Measurements from ENCODE around the gene APOB.
A peak's percentile ranks its signal among the peaks of the same experiment; 100 is the strongest.

Gene APOB

DNA sequence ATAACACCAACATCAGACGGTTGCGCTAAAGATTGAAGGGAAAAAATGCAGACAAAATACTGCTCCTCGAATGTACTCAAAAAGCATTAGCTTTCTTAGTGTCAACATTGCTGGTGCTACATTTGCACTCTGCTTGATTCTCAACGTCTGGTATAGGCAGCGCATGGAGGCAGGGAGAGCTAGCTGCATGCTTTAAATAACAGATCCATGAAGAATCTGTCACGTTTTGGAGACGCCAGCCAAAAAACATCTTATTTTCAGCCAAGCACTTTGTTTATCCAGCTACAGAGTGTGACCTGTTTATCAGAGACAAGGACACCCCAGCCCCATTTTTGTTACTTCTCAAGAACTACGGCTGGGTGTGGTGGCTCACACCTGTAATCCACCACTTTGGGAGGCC is 59.5 kb downstream of the APOB start:
- no peak for DNase-seq (ENCODE audit: low spot score)

DNA sequence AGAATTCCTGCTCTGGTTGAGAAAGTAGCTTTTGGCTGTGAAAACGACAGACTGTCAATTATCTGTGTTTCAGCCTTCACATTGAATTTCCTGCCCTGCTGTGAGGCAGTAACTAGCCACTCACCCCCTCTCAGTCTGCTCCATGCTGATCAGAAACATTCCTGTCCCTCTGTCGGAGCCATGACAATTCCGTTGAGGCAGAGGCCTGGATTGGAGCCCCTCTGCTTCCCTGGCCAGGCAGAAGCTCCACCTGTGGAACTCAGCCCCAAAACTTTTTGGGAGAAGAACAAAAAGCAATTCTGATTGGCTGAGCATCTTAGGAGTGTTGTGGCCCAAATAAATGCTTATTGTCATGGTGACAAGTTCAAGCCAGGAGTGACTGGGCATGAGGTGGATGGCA is 60.0 kb downstream of the APOB start:
- DNase-seq (ENCODE audit: low spot score): no peak

DNA sequence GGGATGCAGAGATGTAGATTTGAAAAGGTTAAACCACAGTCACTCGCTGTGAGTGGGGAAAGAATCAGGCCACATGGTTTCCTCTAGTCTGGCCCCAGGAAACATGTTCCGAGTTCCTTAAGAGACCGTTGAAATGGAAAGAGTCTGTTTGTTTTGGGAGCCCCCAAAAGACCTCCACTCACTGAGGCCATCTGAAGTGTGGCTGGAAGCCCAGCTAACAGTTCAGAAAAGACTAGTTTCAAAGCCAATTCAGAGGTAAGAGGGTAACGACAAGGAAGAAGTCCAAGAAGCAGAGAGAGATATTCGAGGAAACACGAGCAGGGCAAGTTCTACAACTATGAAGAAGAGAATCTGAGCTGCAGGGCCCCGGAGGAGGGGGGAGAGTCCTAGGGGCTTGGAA is 61.0 kb downstream of the APOB start:
- DNase-seq (ENCODE audit: low spot score): no peak

DNA sequence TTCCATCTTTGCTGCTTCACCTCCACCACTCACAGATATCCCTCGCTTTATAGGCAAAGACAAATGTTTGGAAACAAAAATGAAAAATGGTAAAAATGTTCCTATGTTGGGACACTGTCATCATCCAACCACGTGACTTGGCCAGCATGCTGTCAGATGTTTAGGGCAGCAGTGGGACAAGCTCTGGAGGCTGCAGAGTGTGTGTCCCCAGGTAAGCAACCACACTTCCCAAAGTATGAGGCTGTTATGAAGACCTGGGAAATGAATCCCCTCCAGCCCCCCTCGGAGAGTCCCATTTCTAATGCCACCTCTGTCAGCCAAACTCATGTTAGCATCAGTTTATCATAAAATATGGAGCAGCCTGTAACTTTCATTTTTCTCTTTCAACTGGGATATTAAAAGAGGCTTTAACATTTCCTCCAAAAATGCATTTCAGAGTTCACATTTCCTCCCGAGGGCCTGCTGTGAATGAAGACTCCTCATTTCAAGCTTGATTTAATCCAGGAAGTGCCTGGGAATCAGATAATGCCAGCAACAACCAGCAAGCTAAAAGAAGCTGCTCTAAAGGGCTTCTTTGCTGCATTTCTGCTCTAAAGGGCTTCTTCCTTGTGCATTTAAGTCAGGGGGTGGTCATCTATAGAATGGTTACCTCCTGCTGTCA is 66.2 kb downstream of the APOB start:
- no peak for DNase-seq (ENCODE audit: low spot score)

DNA sequence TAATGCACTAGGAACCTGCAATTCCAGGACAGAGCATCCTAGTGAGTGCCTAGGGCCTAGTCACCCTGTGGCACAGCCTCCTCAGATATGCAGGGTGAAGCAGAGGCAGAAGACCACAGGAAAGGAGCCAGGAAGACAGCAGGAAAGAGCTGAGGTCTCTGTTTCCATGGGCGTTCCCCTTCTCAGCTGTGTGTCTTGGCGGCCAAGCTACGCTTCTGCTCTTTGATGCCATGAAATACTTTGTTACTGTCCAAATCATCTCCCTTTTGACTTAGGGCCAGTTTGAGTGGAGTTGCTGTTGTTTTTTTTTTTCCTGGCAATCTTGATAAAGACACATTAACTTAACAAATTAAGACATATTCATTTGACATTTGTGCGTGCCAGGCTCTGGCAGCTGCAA is 67.3 kb downstream of the APOB start:
- DNase-seq (ENCODE audit: low spot score): no peak

DNA sequence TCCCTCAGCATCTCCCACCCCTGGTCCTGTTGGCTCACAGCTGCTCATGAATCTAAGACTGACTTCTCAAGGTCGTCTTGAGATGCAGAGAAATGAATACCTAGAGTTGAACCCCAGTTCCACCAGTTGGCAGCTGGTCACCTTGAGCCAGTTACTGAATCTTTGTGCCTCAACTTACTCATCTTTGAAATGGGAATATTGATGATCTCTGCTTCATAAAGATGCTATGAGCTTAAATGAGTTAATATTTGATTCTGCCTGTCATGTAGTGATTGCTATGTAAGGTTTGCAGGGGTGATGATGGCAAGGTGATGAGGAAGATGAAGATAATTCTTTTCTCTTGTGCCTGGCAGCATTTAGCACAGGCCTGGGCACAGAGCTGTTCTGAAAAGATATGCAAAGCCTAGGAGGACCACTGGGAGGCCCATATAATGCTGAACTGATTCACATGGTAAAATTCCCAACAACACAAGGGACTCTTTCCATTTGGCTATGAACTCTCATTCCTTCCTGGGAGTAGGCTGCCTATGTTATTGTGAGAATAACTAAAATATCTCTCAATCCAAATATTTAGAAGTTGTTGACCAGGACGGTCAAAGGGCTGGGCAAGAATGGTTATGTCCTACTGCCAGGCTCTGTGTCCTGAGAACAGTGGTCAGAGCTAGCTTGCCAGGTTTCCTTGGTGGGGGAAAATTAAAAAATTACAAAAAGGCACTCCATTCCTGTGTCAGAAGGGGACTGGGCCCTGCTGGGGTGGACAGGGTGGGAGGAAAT is 70.9 kb downstream of the APOB start:
- DNase-seq (ENCODE audit: low spot score): no peak

DNA sequence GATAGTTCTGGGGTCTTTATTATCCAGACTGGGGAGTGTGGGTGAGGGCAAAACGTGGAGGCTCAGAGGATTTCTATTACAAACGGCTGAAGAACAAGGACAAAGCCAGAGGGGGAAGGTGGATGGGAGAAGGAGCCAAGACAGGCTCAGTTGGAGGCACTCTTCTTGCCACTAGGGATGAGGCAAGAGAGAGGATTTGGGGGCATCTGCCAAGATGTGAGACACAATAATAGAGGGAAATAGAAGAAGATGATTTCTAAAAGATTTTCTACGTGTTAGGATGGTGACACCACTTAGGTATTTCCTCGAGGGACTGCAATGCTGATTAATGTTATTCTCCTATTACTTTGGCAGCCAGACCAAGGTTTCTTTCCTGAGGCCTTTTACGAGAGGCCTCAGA is 71.8 kb downstream of the APOB start:
- no peak for DNase-seq (ENCODE audit: low spot score)

DNA sequence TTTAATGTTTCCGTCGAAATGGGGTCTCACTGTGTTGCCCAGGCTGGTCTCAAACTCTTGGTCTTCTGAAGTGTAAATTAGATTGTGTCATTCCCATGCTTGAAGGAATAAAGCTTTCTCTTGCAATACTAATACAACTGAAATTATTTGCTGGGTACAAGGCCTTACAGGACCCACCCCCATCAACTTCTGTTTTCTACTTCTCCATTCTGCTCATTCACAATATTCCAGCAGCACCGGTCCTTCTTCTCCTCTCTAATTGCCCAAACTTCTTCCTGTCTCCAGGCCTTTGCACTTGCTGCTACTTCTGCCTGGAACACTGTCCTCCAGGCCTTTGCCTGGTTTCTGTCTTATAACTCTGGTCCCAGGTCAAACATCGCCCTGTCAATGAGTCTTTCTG is 73.8 kb downstream of the APOB start:
- no peak for DNase-seq (ENCODE audit: low spot score)

DNA sequence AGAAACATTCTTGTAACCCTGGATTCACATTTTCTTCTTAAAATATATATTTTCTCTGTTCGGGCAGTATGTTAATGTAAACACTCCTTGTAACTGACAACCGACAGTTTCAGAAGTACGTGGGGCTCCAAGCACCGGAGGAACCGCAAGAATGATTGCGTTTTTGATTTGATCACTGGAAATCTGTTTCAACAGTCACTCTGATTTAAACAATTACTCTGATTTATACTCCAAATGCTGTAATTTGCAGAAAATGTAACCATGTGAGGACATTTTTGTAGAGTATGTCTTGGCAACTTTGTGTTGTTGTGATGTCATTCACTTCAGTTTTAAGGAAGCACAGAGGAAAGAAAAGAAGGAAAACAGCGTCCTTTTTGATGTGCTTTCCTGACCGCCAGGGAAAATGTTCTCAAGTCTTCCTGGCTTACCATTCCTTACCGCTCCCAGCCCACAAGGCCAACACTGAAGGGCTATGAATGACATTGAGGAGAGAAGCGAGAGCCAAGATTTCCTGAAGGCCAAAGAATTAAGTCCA is 77.7 kb downstream of the APOB start:
- DNase-seq (ENCODE audit: low spot score): no peak

DNA sequence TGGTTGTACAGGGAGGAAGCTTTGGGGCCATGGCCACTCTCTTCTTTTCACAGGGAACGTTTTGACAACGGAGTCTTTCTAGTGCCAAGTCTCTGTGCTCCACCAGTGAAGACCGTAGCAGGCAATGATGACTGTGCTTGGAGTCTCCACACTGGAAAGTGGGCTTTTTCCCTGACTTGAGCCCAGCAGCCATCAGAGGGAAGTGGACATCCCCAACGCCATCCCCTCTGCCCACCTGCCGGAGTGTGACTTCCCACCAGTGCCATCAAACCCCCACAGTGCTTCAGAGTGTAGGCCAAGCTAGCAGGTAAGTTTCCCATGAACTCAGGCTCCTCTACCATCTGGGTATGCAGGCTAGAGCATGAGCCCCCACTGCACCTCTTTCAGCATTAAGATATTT is 78.7 kb downstream of the APOB start:
- DNase-seq (ENCODE audit: low spot score): no peak

DNA sequence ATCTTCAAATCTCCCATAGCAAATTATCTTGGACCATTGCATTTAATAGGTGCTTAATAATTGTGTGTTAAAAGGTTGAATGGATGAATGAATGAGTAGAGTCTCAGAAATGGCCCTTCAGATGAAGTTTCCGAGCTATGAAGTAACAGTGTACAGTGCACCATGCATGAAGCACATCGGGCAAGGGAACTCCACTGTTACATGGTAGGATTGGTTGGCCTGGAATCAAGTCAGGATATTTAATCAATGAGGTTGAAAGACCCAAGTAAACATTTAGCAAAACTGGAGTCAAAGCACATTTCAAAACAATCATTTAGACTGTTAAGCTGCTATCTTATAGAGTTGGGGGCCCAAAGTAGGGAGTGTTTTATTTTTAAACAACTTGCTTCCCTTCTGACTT is 80.0 kb downstream of the APOB start:
- no peak for DNase-seq (ENCODE audit: low spot score)

DNA sequence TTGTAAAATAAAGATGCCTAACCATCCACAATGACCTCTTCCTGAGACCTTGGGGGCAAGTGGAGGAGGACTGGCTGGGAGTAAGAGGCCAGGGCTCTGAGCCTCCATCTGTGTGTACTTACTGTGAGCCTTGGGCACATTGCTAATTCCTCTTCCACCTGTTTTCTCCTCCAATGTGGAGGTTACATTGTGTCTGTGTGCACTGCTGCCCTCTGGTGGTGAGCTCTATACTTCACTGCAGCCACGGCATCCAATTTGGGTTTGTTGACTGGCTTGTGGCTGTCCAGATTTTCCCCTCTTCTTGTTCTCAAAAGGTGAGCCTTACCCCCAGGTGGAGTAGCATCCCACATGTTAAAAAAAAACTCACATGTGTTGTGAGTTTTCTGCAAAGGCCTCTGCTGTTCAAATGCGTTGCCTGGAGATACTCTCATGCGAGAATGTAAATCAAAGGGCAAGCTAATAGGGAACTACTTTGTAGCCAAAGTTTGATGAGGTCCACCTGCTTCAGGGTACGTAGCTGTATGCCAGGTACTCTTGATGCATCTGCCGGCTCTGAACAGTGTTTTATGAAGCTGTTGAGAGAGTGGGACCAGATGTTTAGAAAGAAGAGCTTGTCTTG is 80.8 kb downstream of the APOB start:
- peak; percentile 63 for DNase-seq (ENCODE audit: low spot score)

DNA sequence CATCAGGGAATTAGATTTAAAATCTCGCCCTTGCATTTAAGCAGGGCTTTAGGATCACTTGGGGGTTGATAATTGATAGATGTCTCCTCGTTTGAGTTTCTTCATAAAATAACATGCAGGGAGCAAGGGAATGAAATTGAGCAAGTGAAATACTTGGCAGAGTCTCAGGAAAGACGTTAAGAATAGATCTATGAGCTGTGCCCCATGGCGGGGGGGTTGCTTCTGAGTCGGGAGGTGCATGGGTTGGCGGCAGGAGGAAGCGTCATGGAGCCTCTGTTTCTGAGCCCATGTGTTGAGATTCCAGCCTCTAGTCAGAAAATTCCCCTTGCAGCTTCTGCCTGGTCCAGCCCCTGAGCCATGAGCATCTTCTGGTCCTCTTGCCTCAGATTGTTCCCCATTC is 82.0 kb downstream of the APOB start:
- DNase-seq (ENCODE audit: low spot score): no peak

DNA sequence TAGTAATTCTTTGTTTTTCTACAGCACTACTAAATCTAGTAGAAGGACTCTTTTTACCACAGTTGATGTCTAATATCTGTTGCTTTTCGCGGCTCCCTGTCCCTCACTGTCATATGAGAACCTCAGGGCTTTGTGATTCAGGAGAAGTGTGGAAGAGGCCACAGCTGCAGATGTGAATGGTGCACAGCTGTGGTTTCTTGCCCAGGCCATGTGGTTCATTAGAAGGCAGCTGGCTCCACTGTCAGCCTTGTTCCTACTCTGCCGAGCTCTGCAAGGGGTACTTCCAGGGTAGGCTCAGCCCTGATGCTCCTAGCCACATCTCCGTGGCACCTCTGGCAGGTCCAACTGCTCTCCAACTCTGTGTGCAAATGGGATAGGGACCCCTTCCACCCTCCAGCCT is 83.9 kb downstream of the APOB start:
- no peak for DNase-seq (ENCODE audit: low spot score)

DNA sequence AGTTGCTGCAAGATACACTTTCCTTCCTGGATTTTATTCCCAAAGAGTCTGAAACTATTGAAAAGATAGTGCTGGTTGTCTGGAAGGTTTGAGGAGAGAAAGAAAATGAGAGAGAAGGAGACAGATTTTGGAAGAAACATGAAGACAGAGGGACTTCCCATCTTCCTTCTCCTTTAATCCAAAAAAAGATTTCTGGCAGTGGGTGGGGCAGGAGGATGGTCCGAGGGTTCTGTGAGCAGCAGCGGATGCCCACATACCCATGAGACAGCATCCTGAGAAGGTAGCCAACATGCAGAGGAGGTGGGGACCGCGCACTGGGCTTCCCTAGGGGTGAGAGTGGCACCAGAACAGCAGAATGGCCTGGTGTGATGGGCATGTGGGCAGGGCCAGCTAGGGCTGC is 84.6 kb downstream of the APOB start:
- DNase-seq (ENCODE audit: low spot score): no peak

DNA sequence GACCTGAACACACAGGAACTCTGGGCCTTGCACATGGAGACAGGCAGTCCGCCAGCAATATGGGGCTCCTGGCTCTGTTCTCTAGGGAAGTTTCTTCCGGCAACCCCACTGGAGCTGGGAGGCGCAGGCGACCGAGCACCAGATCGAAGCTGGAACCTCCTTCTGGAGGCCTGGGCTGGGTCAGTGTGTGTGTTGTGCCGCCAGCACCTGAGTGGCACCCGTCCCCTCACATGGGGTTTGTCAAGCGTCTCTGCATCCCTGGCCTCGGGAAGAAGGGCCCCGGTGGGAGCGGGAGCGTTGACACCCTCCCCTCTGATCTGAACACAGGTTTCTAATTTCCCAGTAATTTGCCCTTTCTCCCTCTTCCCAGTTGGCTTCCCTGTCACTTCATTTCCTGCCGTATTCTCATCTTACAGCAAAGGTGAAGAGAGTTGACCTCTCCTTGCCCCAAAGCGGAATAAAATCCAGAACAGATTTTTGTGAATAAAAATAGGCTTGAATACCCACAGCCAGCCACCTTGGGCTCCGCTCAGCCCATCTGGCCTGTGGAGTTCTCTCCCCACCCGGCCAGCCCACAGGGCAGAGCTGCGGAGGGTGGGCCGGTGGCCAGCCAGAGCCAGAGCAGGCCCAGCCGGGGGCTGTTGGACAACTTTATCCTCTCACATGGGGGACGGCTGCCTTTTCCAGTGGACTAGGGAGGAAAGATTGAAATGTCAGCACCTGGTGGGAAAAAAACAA is 85.9 kb downstream of the APOB start:
- DNase-seq (ENCODE audit: low spot score): no peak

DNA sequence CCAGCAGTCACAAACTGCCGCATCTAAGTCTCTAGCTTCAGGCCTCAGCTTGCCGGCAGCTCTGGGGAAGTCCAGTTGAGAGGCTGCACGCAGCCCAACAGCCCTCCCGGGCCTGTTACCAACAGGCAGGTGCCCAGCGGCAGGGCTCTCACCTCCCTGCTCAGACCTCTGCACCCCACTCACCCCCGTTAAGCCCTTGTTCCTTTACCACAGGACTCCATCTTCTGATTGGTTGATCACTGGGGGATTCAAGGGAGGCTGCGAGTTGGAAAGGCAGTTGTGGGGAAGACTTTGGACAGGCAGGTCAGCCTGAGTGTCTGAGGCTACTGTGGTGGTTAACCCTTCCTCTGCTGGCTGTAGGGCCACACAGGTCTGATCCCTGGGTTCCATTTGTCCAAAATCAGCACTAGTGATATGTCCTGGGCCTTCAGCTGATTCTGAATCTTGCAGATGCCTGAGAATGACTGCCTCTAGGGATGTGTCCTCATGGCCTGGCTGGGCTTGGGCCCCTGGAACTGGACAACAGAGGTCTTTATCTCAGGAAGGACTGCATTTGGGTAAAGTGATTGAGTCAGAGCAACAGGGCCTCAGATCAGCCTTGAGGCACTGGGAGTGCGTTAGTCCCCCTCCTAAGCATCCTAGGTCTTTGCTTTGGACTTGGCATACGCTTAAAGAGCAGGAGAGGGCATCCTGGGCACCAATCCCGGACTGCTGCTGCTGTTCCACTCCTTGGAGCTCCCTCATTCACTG is 88.4 kb downstream of the APOB start:
- no peak for DNase-seq (ENCODE audit: low spot score)

DNA sequence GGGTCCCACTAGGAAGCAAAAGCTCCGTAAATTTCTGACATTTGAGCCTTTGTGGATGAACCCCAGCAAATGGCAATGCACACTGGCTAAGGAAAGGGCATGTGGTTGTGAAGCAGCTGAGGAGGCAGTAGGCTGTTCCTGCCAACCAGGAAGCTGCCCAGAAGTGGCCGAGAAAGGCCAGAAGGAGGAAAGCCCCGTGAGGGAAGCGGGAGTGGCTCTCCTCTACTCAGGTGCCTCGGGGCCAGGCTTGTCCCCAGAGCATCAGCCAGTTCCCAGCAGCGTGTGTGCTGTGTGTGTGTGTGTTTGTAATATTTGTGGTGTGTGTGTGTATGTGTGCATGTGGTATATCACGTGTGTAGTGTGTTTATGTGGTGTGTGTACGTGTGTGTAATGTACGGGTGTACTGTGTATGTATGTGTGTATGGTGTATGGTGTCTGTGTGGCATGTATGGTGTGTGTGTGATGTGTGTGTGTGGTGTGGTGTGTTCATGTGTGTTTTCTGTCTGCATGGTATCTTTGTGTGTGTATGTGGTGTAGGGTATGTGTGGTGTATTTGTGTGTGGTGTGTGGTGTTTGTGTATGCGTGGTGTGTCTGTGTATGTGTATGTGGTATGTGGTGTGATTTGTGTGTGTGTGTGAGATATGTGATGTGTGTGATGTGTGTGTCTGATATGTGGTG is 90.6 kb downstream of the APOB start:
- DNase-seq (ENCODE audit: low spot score): no peak
